Measurements from ENCODE around the gene CNDP2. TPM values are rescaled to one million over a fixed set of nuclear protein-coding genes. Genes with fewer than 3 reads are reported as not detected.

The CNDP2 gene
- total RNA-seq, 1 donor from 2014 or later: 197 TPM

GRCh38 chr18:74529811-74530583 is 33.8 kb downstream of the CNDP2 start:
- H3K9me3 Mint-ChIP-seq: no peaks in the 10 kb centered on the region
- no peak for TF ChIP-seq CTCF (conservative IDR thresholded peaks at IDR 0.05)
- H3K27ac Mint-ChIP-seq: no peak overlapping the region
- H3K27me3 Mint-ChIP-seq: no peaks in the 10 kb centered on the region
- no peaks in the 10 kb centered on the region for H3K36me3 Mint-ChIP-seq
- no peak overlapping the region for H3K4me3 Mint-ChIP-seq
- H3K4me1 Mint-ChIP-seq (ENCODE audit: unreplicated experiment): peaks cover 9% of the 10 kb centered on the region
- no peak for DNase-seq (ENCODE audit: extremely low spot score, unreplicated experiment)

- no peaks in the 10 kb centered on the region for H3K27me3 Mint-ChIP-seq
- no peak for DNase-seq (ENCODE audit: extremely low spot score, unreplicated experiment)
- no peaks in the 10 kb centered on the region for H3K9me3 Mint-ChIP-seq
- TF ChIP-seq CTCF (conservative IDR thresholded peaks at IDR 0.05): no peak
- no peaks in the 10 kb centered on the region for H3K36me3 Mint-ChIP-seq
- H3K4me1 Mint-ChIP-seq (ENCODE audit: unreplicated experiment): peaks cover 11% of the 10 kb centered on the region
- H3K27ac Mint-ChIP-seq: no peak overlapping the region
- no peak overlapping the region for H3K4me3 Mint-ChIP-seq
Measured at GRCh38 chr18:74530584-74530862, 34.4 kb downstream of the CNDP2 start.

- H3K27ac Mint-ChIP-seq: no peak overlapping the region
- no peaks in the 10 kb centered on the region for H3K9me3 Mint-ChIP-seq
- no peak overlapping the region for H3K4me3 Mint-ChIP-seq
- no peak for DNase-seq (ENCODE audit: extremely low spot score, unreplicated experiment)
- no peaks in the 10 kb centered on the region for H3K36me3 Mint-ChIP-seq
- peaks cover 11% of the 10 kb centered on the region for H3K4me1 Mint-ChIP-seq (ENCODE audit: unreplicated experiment)
- TF ChIP-seq CTCF (conservative IDR thresholded peaks at IDR 0.05): no peak
- no peaks in the 10 kb centered on the region for H3K27me3 Mint-ChIP-seq
Measured at GRCh38 chr18:74531043-74531442, 34.9 kb downstream of the CNDP2 start.

- no peak for DNase-seq (ENCODE audit: extremely low spot score, unreplicated experiment)
- Mint-ChIP-seq H3K4me1 (ENCODE audit: unreplicated experiment) (peaks cover 4% of the 10 kb centered on the region), H3K9me3 (peaks cover 6% of the 10 kb centered on the region), H3K36me3 (no peaks in the 10 kb centered on the region), H3K4me3 (no peak overlapping the region), H3K27ac (no peak overlapping the region), H3K27me3 (no peaks in the 10 kb centered on the region)
- no peak for TF ChIP-seq CTCF (conservative IDR thresholded peaks at IDR 0.05)
Measured at GRCh38 chr18:74532511-74533025, 36.4 kb downstream of the CNDP2 start.

- Mint-ChIP-seq H3K36me3 (no peaks in the 10 kb centered on the region), H3K27ac (no peak overlapping the region), H3K4me3 (no peak overlapping the region), H3K27me3 (no peaks in the 10 kb centered on the region), H3K9me3 (peaks cover 6% of the 10 kb centered on the region), H3K4me1 (ENCODE audit: unreplicated experiment) (peaks cover 4% of the 10 kb centered on the region)
- no peak for DNase-seq (ENCODE audit: extremely low spot score, unreplicated experiment)
- no peak for TF ChIP-seq CTCF (conservative IDR thresholded peaks at IDR 0.05)
Measured at GRCh38 chr18:74533666-74534065, 37.5 kb downstream of the CNDP2 start.

All from type B pancreatic cell (in vitro differentiated cells).